Spinal cord (tissue), 10 donors: Measurements from ENCODE around the gene OR51E1. TPM values are rescaled to one million over a fixed set of nuclear protein-coding genes. Genes with fewer than 3 reads are reported as not detected.

ENCODE experiments used
- DNase-seq, 6 donors: peaks; one replicate each; pipeline versions ENCODE4 v3.0.0 to v3.0.0-alpha.2; 2013 to 2015; ENCODE audit warnings: low spot score in 6 of 6, low read depth in 4 of 6
- H3K27ac ChIP-seq: one replicate; pipeline ENCODE4 v1.5.1; 2013; ENCODE audit warnings: low read depth, low read length, control low read depth
- H3K27me3 ChIP-seq: one replicate; pipeline ENCODE4 v1.6.1; 2013; ENCODE audit warnings: low read length; ENCODE audit not compliant: control insufficient read depth, insufficient read depth
- H3K36me3 ChIP-seq: one replicate; pipeline ENCODE4 v1.6.1; 2013; ENCODE audit warnings: low read length; ENCODE audit not compliant: control insufficient read depth, insufficient read depth
- H3K4me1 ChIP-seq: one replicate; pipeline ENCODE4 v1.6.1; 2013; ENCODE audit warnings: low read length; ENCODE audit not compliant: control insufficient read depth, insufficient read depth
- H3K4me3 ChIP-seq: one replicate; pipeline ENCODE4 v1.5.1; 2013; ENCODE audit warnings: low read depth, low read length, control low read depth
- H3K9me3 ChIP-seq: one replicate; pipeline ENCODE4 v1.6.1; 2013; ENCODE audit warnings: low read length; ENCODE audit not compliant: control insufficient read depth, insufficient read depth
- WGBS: methylation state at CpG from one replicate; pipeline ENCODE4 v1.1.5; 2013; ENCODE audit warnings: missing lambda C conversion rate; ENCODE audit not compliant: insufficient coverage; 5-methylcytosine and 5-hydroxymethylcytosine counted together
- polyA plus RNA-seq, 2 donors: library from polyadenylated mRNA; unstranded; fragments of 120-200 nt; gene quantifications; one replicate each; pipeline ENCODE4 v1.2.1, GENCODE V29; 2013; ENCODE audit not compliant: insufficient read length in 2 of 2
- total RNA-seq, 2 donors: library from RNA; depleted of rRNA in 1 of 2; stranded (reverse); fragments of 120-200 nt in 1 of 2; fragments of >200 nt in 1 of 2; gene quantifications; one replicate each; pipeline versions ENCODE4 v1.2.3 to v1.2.4, GENCODE V29; 2013 to 2014
- donor health status: healthy.

OR51E1 gene
- total and polyA plus RNA-seq, 4 donors: 0.11 to 1.8 (median 0.34) TPM

- Histone ChIP-seq H3K4me1 (no peaks in the 10 kb centered on the region), H3K27me3 (no peaks in the 10 kb centered on the region), H3K9me3 (no peaks in the 10 kb centered on the region), H3K27ac (no peak overlapping the region), H3K36me3 (no peaks in the 10 kb centered on the region), H3K4me3 (no peak overlapping the region)
- no peak for DNase-seq
- 72% methylated on average over 5 of the region's 9 CpGs for WGBS
These were observed 24.3 kb upstream of the OR51E1 start for GRCh38 chr11:4619514-4619913.

GRCh38 chr11:4626207-4627099, 17.3 kb upstream of the OR51E1 start:
- peak; percentile 52 to 96 (median 72) for DNase-seq
- WGBS: 69% methylated on average over 4 of the region's 15 CpGs
- Histone ChIP-seq H3K27me3 (no peaks in the 10 kb centered on the region), H3K9me3 (no peaks in the 10 kb centered on the region), H3K36me3 (no peaks in the 10 kb centered on the region), H3K4me1 (no peaks in the 10 kb centered on the region), H3K4me3 (no peak overlapping the region), H3K27ac (no peak overlapping the region)

GRCh38 chr11:4636136-4636535, 7.6 kb upstream of the OR51E1 start:
- 63% methylated on average over 2 of the region's 2 CpGs for WGBS
- Histone ChIP-seq H3K9me3 (no peaks in the 10 kb centered on the region), H3K4me1 (peaks cover 8% of the 10 kb centered on the region), H3K27ac (no peak overlapping the region), H3K4me3 (no peak overlapping the region), H3K27me3 (no peaks in the 10 kb centered on the region), H3K36me3 (no peaks in the 10 kb centered on the region)
- DNase-seq: no peak

DNA sequence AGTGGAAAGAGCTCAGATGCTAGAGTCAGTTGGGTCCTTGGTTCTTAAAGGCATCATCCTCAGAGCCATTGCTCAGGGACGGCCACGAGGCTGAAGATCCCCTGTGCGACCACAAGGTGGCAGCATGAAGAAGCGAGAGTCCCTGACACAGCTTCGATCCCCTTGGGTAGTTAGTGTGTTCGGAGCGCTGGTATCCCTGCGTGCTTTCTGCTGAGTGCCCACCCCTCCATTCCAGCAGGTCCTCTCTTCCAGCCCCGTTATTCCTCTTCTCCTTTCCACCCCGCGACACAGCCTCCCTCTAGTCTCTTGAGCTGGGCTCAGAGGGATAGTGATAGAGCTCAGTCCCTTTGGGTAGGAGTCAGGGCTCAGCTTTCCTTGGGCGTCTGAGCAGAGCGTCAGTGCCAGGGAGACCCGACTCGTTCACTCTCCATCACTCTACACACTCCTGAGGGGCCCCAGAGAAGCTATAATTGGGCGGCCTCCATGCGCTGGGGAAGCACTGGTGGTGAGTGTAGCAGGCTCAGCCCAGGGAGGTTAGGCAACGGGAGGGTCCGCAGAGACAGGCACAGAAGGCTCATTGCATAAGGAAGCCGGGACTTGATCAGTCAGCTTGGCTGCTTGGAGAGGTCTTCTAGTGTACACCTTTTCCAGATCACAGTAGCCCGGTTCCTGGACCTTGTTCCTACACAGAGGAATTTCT, 6.7 kb upstream of the OR51E1 start, which contains the start of gene OR51D1:
Gene OR51D1 (plus strand): TSS at position 516 of the 700 bp plus-strand sequence. CDS start 2,314 bp downstream, outside the sequence.
- Histone ChIP-seq H3K9me3 (no peaks in the 10 kb centered on the region), H3K4me3 (no peak within 1 kb of the TSS), H3K27me3 (no peaks in the 10 kb centered on the region), H3K4me1 (peaks cover 8% of the 10 kb centered on the region), H3K27ac (no peak within 1 kb of the TSS), H3K36me3 (no peaks in the 10 kb centered on the region)
- DNase-seq: peak; percentile 26 to 93 (median 54)
- 65% methylated on average over 9 of the region's 21 CpGs for WGBS

DNA sequence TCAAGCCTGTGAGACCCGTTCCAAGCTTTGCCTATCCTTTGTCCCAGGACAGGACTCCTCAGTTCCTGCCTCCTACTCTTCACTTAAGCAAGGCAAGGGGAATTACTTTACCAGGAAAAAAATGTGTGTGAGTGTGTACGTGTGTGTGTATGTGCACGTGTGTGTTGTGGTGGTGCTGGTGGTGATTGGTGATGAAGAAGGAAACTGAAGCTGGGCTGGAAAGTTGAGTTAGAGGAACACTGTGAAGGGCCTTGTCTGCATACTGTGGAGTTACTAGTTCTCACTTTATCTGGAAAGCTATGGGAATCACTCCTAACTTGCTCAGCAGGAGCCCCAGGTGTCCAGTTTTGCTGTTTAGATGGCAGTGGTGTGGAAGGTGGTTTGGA, 6.1 kb upstream of the OR51E1 start:
- H3K27me3 ChIP-seq: no peaks in the 10 kb centered on the region
- no peak for DNase-seq
- no peak overlapping the region for H3K27ac ChIP-seq
- no peaks in the 10 kb centered on the region for H3K9me3 ChIP-seq
- H3K36me3 ChIP-seq: no peaks in the 10 kb centered on the region
- H3K4me1 ChIP-seq: peaks cover 8% of the 10 kb centered on the region
- H3K4me3 ChIP-seq: no peak overlapping the region
- WGBS: 88% methylated on average over 3 of the region's 3 CpGs

GRCh38 chr11:4639931-4640330, 3.9 kb upstream of the OR51E1 start:
- H3K4me1 ChIP-seq: peaks cover 8% of the 10 kb centered on the region
- no peaks in the 10 kb centered on the region for H3K9me3 ChIP-seq
- H3K36me3 ChIP-seq: no peaks in the 10 kb centered on the region
- H3K27ac ChIP-seq: no peak overlapping the region
- H3K4me3 ChIP-seq: no peak overlapping the region
- DNase-seq: no peak
- WGBS: 92% methylated on average over 5 of the region's 6 CpGs
- H3K27me3 ChIP-seq: no peaks in the 10 kb centered on the region

- Histone ChIP-seq H3K4me3 (no peak overlapping the region), H3K27ac (no peak overlapping the region), H3K9me3 (no peaks in the 10 kb centered on the region), H3K27me3 (no peaks in the 10 kb centered on the region), H3K4me1 (peaks cover 8% of the 10 kb centered on the region), H3K36me3 (no peaks in the 10 kb centered on the region)
- 95% methylated on average over 7 of the region's 7 CpGs for WGBS
- no peak for DNase-seq
These were observed 2.3 kb upstream of the OR51E1 start for GRCh38 chr11:4641501-4641900.

DNA sequence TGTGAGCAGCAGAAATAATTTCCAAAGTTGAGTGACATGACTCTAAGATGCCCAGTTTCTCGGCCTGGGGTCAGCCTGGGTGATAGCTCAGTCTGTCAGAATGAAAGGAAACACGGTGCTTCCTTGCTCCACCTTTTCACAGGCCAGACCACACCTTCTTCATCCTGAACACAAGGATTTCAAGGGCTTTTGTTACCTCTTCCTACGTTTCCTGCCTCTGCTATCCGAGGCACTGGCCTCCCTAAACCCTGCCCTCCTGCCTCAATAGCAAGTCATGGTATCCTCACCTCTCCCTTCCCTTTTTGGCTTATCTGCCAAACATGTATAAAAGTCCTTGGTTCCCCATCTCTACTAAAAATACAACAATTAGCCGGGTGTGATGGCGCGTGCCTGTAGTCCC, 1.7 kb upstream of the OR51E1 start:
- no peak overlapping the region for H3K27ac ChIP-seq
- H3K27me3 ChIP-seq: no peaks in the 10 kb centered on the region
- H3K36me3 ChIP-seq: no peaks in the 10 kb centered on the region
- no peak for DNase-seq
- peaks cover 4% of the 10 kb centered on the region for H3K4me1 ChIP-seq
- no peaks in the 10 kb centered on the region for H3K9me3 ChIP-seq
- H3K4me3 ChIP-seq: no peak overlapping the region
- WGBS: 83% methylated on average over 6 of the region's 7 CpGs

- Histone ChIP-seq H3K27me3 (no peaks in the 10 kb centered on the region), H3K9me3 (no peaks in the 10 kb centered on the region), H3K4me1 (no peaks in the 10 kb centered on the region), H3K27ac (no peak overlapping the region), H3K4me3 (no peak overlapping the region), H3K36me3 (no peaks in the 10 kb centered on the region)
- 49% methylated on average over 4 of the region's 5 CpGs for WGBS
- DNase-seq: no peak
These were observed 706 bp upstream of the OR51E1 start for GRCh38 chr11:4643076-4643475.
